ENCODE results near the gene KPRP.
A peak's percentile ranks its signal among the peaks of the same experiment; 100 is the strongest.

The KPRP gene, protein sequence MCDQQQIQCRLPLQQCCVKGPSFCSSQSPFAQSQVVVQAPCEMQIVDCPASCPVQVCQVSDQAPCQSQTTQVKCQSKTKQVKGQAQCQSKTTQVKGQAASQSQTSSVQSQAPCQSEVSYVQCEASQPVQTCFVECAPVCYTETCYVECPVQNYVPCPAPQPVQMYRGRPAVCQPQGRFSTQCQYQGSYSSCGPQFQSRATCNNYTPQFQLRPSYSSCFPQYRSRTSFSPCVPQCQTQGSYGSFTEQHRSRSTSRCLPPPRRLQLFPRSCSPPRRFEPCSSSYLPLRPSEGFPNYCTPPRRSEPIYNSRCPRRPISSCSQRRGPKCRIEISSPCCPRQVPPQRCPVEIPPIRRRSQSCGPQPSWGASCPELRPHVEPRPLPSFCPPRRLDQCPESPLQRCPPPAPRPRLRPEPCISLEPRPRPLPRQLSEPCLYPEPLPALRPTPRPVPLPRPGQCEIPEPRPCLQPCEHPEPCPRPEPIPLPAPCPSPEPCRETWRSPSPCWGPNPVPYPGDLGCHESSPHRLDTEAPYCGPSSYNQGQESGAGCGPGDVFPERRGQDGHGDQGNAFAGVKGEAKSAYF

GRCh38 chr1:152757747-152758146 is at the start of gene KPRP:
Gene KPRP, plus strand, starts transcription at chr1:152758025. Its CDS starts 1,564 bp downstream, at chr1:152759589.
- DNase-seq (ENCODE audit: low spot score) = no peak

GRCh38 chr1:152718238-152718637 is 39.6 kb upstream of the KPRP start:
- DNase-seq (ENCODE audit: low spot score) = no peak

DNA sequence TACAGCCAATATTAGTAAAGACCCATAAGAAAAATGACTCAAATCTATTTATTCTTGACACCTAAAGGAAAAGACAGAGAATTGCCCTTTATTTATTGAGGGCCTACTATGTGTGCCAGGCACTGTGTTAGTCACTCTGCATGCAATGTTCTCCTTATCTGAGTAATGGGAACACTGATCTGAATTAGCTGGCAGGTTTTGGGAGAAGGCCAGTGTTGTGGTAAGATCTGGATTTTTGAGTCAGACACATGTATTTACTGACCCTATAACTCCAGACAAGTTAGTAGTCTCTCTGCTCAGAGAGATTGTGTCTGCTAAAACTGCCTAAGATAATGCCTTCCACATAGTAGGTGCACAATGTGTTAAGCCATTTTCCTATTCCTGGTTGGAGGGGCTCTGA is 32.6 kb upstream of the KPRP start:
- DNase-seq (ENCODE audit: low spot score) = no peak

GRCh38 chr1:152728986-152729385 is 28.8 kb upstream of the KPRP start:
- no peak for DNase-seq (ENCODE audit: low spot score)

- no peak for DNase-seq (ENCODE audit: low spot score)
These were observed 22.2 kb upstream of the KPRP start for GRCh38 chr1:152735648-152736047.

- DNase-seq (ENCODE audit: low spot score) = no peak
These were observed 19.8 kb upstream of the KPRP start for GRCh38 chr1:152737997-152738396.

DNA sequence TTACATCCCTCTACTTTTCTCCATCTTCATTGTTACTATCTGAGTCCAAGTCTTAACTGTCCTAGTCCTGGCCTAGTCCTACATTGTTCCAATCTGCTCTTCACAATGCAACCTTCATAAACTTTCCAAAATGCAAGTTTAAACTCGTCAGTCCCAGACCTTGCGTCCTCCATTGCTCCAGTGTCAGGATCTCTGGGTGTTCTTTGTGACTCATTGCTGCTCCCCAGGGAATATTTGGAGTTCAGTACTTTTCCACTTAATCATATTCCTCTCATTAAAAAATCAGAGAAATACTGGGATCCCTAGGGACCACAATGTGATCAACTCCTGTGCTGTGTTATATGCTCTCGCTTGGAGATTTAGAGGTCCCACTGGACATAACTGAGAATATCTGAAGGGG is 18.0 kb upstream of the KPRP start:
- DNase-seq (ENCODE audit: low spot score) = no peak

DNA sequence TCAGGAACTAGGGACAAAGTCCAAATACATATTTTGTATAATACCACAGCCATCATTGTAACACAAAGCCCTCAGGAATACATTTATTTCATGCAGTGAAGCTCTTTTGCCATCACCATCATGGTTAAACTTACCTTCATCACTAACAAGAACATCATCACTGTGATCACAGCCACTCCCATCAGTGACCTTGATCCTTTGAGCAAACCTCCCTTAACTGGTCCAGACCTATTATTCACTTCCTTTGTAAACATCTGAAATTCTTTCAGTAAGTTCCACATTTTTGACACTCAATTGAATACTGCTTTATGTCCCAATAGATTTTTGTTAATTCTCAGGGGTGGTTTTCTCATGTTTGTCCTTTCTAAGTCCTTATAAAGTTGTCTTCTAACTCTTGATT is 16.2 kb upstream of the KPRP start:
- no peak for DNase-seq (ENCODE audit: low spot score)

- no peak for DNase-seq (ENCODE audit: low spot score)
These were observed 14.3 kb upstream of the KPRP start for GRCh38 chr1:152743371-152744145.

GRCh38 chr1:152745289-152745704 is 12.5 kb upstream of the KPRP start:
- no peak for DNase-seq (ENCODE audit: low spot score)

- no peak for DNase-seq (ENCODE audit: low spot score)
These were observed 11.9 kb upstream of the KPRP start for GRCh38 chr1:152745765-152746444.

DNA sequence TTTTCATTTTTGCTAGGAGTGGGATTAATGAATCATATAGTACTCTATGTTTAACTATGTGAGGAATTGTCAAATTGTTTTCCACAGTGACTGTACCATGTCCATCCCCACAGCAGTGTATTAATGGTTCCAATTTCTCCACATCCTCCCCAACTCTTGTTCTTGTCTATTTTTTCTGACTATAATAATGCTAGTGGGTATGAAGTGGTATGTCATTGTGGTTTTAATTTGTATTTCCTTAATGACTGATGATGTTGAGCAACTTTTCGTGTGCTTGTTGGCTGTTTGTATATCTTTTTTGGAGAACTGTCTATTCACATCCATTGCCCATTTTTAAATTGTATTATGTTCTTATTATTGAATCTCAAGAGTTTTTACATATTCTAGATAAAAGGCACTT is 10.0 kb upstream of the KPRP start:
- no peak for DNase-seq (ENCODE audit: low spot score)

DNA sequence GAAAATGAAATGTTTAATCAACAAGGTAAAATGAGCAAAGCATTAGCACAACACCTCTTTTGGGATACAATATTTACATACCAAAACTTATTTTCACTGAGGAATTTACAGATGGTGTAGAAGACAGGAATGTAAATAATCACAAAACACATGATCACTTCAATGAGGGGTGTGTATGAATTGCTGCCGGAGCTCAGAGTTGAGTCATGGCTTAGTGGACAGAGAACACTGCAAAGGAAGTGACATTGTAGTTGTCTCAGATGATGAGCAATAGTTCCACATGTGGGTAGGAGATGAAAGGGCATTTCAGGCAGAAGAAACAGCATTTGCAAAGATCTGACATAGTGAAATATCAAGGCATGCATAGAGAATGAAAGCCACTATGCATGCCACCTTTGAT is 5.6 kb upstream of the KPRP start:
- DNase-seq (ENCODE audit: low spot score) = peak; percentile 87

DNA sequence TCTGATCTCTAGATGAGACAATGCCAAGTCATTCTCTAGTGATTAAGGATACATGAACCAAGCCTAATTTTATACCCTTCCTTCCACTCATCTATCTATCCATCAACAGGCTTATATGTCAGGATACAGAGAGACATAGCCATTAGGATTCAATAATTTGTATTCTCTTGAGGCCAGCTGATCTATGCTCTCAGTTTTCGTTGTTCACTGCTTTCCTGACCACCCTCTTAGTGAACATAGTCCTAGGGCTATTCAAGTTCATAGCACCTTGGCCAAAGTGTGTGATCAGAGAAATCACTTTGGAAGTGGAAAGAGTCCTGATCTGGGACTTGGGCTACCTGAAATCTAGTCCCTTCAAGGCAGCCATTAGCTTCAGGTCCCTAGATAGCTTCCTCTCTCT is 4.2 kb upstream of the KPRP start:
- no peak for DNase-seq (ENCODE audit: low spot score)

DNA sequence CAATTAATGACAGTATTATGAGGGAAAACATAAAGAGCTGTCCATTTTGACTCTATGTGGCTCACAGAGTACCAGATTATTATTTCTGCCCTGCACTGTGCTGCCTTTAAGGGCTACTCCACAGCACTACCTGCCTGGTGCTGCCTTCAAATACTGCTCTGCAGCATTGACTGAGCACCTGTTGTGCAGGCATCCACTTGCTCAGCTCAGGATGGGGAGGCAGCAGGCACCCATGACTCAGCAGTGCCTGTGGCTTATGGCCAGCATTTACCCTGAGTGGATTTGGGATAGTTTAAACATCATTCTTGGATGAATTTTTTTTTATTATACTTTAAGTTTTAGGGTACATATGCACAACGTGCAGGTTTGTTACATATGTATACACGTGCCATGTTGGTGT is 953 bp upstream of the KPRP start:
- peak; percentile 24 for DNase-seq (ENCODE audit: low spot score)

- DNase-seq (ENCODE audit: low spot score) = no peak
These were observed 811 bp downstream of the KPRP start for GRCh38 chr1:152758636-152759035.

DNA sequence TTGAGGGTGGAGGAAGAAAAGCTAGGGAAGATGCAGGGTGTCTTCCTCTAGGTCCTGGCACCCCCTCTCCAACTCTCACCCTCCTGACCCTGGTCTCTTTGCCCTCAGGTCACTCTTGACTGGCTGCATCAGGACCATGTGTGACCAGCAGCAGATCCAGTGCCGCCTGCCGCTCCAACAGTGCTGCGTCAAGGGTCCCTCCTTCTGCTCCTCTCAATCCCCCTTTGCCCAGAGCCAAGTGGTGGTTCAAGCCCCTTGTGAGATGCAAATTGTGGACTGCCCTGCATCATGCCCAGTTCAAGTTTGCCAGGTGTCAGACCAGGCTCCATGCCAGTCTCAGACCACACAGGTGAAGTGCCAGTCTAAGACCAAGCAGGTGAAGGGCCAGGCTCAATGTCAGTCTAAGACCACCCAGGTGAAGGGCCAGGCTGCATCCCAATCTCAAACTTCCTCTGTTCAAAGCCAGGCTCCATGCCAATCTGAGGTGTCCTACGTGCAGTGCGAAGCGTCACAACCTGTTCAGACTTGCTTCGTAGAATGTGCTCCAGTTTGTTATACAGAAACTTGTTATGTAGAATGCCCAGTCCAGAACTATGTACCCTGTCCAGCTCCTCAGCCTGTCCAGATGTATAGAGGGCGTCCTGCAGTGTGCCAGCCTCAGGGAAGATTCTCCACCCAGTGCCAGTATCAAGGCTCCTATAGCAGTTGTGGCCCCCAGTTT is 1.8 kb downstream of the KPRP start:
- no peak for DNase-seq (ENCODE audit: low spot score)

DNA sequence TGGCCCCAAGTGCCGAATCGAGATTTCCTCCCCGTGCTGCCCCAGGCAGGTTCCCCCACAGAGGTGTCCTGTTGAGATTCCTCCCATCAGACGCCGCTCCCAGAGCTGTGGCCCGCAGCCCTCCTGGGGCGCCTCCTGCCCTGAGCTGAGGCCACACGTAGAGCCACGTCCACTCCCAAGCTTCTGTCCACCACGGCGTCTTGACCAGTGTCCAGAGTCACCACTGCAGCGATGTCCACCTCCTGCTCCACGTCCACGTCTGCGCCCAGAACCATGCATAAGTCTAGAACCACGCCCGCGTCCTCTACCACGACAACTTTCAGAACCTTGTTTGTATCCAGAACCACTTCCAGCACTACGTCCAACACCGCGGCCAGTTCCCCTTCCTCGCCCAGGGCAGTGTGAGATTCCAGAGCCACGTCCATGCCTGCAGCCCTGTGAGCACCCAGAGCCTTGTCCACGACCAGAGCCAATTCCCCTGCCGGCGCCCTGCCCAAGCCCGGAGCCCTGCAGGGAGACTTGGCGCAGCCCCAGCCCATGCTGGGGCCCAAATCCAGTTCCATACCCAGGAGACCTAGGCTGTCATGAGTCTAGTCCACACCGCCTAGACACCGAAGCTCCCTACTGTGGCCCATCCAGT is 2.8 kb downstream of the KPRP start:
- no peak for DNase-seq (ENCODE audit: low spot score)

DNA sequence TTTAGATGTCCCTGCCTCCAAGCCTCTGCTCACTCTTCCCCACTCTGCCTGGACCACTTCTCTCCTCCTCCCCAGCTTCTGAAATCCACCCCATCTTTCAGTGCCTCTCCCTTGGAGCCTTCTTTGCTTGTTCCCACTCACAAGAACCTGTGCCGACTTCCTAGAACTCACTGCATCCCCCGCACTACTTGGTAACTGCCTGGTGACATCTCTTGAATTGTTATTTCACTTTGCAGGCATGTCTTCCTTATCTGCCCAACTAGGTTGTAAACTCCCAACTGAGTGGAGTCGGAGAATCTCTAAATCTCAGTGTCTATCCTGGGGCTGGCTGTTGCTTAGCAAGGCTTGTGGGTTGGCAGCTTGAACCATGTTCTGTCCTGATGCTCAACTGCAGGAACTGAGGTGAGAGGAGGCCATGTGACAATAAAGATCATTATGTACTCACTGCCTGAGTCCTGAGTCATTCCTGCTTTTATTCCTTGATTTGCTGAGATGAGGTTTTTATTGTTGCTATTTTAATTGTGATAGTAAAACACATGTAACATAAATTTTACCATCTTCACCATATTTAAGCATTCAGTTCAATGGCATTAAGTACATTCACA is 3.9 kb downstream of the KPRP start:
- no peak for DNase-seq (ENCODE audit: low spot score)

DNA sequence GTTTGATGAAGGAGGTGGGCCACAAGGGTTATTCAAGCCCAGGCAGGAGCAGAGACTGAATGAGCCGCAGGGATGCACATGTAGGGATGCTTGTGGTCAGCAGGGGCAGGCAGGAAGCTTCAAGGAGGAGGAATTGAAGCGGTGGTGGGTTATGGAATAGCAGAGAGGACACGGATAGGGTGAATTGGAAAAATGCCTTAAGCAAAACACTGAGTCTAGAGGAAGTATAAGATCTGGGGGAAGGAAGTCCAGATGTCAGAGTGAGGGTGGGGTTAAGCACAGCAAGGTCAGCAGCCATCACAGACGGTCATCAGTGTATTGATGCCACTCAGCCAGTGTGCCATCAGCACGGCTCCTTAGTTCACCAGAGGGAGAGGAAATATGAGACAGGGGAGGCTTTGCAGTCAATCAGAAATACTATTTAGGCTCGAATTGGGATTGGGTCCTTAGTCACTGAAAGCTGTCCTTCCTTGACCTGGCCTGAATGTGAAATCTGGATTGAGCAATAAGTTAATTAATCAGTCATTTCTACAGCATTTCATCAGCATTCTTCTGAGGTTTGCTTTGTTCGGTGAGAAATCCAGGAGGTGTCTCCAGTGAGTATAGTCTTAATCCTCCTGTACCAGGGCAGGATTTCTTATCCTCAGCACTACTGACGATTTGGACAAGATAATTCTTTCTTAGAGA is 11.2 kb downstream of the KPRP start:
- DNase-seq (ENCODE audit: low spot score) = peak; percentile 2
